GM18520 (cell line): ENCODE results near the gene OR52W1.
"Not testable (repeated sequence)": the region's sequence is repeated elsewhere in the genome, so short reads cannot be mapped to it uniquely, and the experiment has no call there.

Experiments used
- ATAC-seq: cut with Tn5 transposase; IDR thresholded peaks from one replicate; pipeline ENCODE4 v1.9.1; 2021; ENCODE audit not compliant: unreplicated experiment

The OR52W1 gene

DNA sequence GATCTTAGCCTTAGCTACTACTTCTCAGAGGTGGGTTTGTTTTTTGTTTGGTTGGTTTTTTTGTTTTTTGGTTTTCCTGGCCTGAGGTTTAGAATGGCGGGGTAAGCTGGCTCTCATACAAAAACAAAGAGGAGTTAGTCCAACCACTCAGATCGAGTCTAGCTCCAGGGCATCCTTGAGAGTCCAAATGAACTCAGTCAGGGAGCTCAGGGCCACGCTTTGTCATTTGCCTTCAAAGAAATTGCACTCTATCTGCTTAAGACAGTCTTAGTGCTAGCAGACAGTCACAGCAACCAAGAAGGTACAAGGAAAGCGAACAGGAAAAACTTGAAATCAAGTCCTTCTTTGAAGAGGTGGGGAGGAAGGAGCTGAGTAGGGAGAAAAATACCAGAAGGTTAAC, 17.5 kb downstream of the OR52W1 start:
- ATAC-seq, result no peak

- ATAC-seq, result no peak
Observed at GRCh38 chr11:6217722-6218121, 18.7 kb downstream of the OR52W1 start.

DNA sequence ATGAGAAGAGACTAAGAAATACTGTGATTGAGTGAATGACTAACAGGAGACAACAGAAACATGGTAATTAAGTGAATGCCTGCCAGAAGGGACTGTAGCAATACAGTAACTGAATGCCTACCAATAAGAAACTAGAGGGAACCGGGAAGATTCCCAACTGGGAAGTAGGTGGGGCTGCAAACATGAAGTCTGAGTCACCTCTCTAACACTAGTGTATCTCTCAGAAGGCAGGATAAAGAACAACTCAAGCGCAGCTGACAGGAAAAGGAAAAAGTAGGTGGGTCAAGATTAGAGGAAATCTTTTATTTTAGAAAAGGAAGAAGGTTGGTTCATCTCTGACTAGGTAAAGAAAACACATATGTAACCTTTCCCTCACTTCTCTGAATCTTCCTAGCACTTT, 20.3 kb downstream of the OR52W1 start:
- no peak for ATAC-seq

- no peak for ATAC-seq
Observed at GRCh38 chr11:6223854-6224253, 24.8 kb downstream of the OR52W1 start.

DNA sequence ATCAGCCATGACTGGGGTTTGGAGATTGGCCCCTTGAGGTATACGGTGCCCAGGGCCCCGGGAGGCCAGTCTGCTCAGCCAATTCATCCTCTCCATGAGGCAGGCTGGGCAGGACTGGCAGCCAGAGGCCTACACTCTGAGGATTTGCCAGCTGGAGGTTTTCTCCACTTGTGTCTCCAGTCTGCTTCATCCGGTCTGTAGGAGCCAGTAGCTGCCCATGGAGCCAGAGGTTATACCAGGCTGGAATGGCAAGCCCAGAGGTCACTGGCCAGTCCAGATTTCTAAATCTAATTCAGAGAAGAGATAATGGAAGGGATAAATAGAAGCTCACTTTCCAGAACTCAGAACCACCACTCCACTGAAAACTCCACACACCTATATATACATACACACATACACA, 25.4 kb downstream of the OR52W1 start:
- ATAC-seq, result no peak

GRCh38 chr11:6225024-6225423, 26.0 kb downstream of the OR52W1 start:
- ATAC-seq, result no peak

- no peak for ATAC-seq
Observed at GRCh38 chr11:6225896-6226295, 26.9 kb downstream of the OR52W1 start.

DNA sequence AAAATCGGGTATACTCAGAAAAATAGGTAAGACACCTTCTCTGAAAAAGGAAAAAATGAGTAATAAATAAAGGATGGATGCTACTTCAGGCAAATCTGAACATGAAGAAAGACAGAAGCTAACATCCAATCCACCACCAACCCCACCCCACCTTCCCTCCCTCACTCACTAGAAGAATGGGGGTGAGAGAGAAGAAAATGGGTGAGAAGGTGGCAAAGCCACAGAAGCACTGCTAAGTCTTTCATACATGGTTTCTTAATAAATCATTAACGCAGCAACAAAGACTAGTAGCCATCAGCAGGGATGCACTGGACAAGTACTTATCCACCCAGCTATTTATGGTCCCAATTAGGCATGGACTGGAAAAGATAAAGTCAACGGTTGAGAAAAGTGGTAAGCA, 29.5 kb downstream of the OR52W1 start:
- ATAC-seq, result peak; percentile 37

- ATAC-seq, result no peak
Observed at GRCh38 chr11:6229911-6230310, 30.9 kb downstream of the OR52W1 start.

GRCh38 chr11:6232899-6233298, 33.9 kb downstream of the OR52W1 start:
- ATAC-seq, result no peak

DNA sequence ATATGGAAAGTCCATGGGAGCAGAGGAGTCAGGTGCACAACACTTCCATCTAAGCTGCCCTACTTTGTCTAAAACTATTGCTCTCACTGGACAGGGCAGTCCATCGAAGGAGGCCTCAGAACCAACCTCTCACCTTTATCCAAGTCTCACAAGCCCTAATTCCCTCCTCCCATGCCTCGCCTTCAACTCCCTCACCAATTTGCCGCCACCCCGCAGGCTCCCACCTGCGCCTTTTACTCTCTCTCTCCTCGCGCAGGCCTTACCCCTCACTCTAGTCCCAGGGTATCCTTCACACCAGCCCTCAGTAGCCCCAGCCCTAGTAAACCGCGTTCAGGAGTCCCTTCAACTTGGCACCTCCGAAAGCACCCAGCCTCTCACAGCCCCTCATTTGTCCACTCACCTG, 35.0 kb downstream of the OR52W1 start:
- ATAC-seq, result no peak

DNA sequence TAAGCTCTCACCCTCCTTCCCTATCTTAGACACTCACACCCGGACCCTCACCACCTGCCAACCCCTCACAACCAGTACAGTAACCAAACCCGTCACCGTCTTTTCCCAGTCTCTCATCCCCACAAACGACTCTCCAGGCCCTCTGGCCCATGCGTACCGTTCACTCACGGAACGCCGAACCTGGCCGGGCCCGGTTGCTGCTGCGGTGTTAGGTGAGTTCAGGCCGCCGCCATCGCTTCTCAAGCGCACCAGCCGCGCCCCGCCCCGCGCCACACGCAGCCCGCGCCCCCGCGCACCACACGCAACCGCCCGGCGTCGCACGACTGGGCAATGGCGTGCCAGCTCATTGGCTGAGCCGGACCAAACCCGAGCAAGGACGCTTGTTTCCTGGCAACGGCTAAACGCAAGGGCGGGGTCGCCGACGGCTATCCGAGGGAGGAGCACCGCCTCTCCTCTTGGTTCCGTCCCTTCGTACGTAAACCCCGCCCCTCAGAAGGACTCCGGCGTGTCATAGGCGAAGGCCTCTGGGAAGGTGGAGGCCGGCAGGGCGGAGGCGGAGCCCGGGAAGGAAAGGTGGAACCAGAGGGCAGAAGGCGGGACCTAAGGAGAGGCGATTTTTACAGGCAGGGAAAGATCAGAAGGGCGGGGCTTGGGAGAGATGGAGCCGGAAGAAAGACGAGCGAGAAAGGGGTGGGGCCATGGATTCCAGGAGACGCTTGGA, 35.5 kb downstream of the OR52W1 start, which contains the start of gene FHIP1B:
Gene FHIP1B (minus strand): TSS at position 250 of the 721 bp plus-strand sequence. CDS start 10,120 bp downstream, outside the sequence.
- peak; percentile 96 for ATAC-seq

GRCh38 chr11:6237266-6237665, 38.2 kb downstream of the OR52W1 start:
- no peak for ATAC-seq

DNA sequence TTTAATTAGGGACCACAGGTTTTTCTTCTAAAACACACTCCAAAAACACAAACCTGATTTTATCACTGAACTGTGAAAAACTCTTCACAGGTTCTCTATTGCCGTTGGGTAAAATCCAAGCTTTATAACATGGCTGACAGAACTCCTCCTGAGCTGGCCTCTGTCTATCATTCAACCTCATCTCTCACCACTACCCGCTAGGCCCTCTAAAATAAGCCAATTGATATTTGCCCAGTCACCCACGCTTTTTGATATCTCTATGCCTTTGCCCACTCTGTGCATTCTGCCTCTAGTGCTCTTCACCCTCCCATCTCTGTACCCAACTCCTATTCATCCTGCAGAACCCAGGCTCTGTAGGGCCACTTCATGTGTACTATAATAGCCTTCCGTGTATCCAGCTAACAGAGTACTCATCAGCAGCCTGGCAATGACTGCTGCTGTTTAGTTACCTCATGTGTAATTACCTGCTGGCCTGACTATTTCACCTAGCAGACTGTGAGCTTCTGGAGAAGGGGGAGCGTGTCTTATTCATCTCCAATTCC, 38.8 kb downstream of the OR52W1 start:
- no peak for ATAC-seq

GRCh38 chr11:6238902-6239301, 39.9 kb downstream of the OR52W1 start, which contains the start of gene CNGA4:
Gene CNGA4, plus strand, starts transcription at chr11:6239089. Its CDS starts 118 bp downstream, at chr11:6239207.
- ATAC-seq, result no peak

DNA sequence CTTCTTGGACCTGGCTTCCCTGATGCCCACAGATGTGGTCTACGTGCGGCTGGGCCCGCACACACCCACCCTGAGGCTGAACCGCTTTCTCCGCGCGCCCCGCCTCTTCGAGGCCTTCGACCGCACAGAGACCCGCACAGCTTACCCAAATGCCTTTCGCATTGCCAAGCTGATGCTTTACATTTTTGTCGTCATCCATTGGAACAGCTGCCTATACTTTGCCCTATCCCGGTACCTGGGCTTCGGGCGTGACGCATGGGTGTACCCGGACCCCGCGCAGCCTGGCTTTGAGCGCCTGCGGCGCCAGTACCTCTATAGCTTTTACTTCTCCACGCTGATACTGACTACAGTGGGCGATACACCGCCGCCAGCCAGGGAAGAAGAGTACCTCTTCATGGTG, 41.1 kb downstream of the OR52W1 start:
- no peak for ATAC-seq

- ATAC-seq, result no peak
Observed at GRCh38 chr11:6240781-6241180, 41.8 kb downstream of the OR52W1 start.

- ATAC-seq, result no peak
Observed at GRCh38 chr11:6241316-6241715, 42.3 kb downstream of the OR52W1 start.

GRCh38 chr11:6245536-6245935, 46.5 kb downstream of the OR52W1 start:
- no peak for ATAC-seq

DNA sequence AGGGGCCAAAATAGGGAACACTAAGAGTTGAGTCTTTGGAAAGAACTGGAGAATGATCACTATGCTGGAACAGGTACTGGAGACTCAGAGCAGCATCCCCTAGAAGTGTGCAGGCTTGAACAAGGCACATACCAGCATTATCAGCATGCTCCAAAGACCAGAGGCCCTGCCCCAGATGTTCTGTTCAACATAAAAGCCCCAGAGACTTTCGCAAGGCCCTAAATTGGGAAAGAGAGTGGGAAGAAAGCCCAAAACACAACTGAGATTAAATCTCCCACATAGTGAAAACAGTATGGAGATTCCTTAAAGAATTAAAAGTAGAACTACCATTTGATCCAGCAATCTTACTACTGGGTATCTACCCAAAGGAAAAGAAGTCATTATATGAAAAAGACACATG, 49.2 kb downstream of the OR52W1 start:
- no peak for ATAC-seq

DNA sequence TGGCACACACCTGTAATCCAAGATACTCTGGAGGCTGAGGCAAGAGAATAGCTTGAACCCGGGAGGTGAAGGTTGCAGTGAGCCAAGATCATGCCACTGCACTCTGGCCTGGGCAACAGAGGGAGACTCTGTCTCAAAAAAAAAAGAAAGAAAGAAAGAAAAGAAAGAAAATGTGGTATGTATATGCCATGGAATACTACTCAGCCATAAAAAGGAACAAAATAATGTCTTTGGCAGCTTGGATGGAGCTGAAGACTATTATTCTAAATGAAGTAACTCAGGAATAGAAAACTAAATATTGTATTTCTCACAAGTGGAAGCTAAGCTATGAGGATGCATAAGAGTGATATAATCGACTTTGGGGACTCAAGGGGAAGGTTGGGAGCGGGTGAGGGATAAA, 49.9 kb downstream of the OR52W1 start:
- not testable (repeated sequence) for ATAC-seq
